HEK293 (cell line): ENCODE measurements around the gene ADD2.

Experiments used
- CTCF ChIA-PET: fragments of 350-600 bp; formaldehyde crosslinking; extraction: SDS; loops from one replicate; lab custom pipeline; 2021; ENCODE audit warnings: antibody characterized with exemption; lab: Yijun Ruan, JAX
- POLR2A ChIA-PET: fragments of 300-600 bp; formaldehyde crosslinking; extraction: SDS; loops from one replicate; lab custom pipeline; 2020; ENCODE audit warnings: antibody characterized with exemption, inconsistent platforms; lab: Yijun Ruan, JAX
- H3K27ac ChIP-seq: fragments of 200-500 bp; sonication (Bioruptor generic); 2 replicates; pipeline ENCODE4 v1.5.1; 2014; ENCODE audit warnings: low read depth, low read length, control low read depth, inconsistent platforms; ENCODE audit errors: extremely low read depth
- H3K36me3 ChIP-seq, 2 experiments: fragments of 200-500 bp in 1 of 2; sonication (Bioruptor generic) in 1 of 2; 1 replicate in 1 of 2; 2 replicates in 1 of 2; pipeline ENCODE4 v1.5.1; 2014 to 2017; ENCODE audit warnings: inconsistent platforms in 2 of 2, low read length in 2 of 2; ENCODE audit not compliant: control insufficient read depth in 2 of 2, insufficient read depth in 1 of 2
- H3K4me1 ChIP-seq: fragments of 200-500 bp; sonication (Bioruptor generic); 2 replicates; pipeline ENCODE4 v1.5.1; 2014; ENCODE audit warnings: mild to moderate bottlenecking, low read length, inconsistent platforms; ENCODE audit not compliant: control insufficient read depth, insufficient read depth
- H3K4me3 ChIP-seq: 2 replicates; pipeline ENCODE4 v1.5.1; 2011; ENCODE audit warnings: low read depth, mild to moderate bottlenecking, control low read depth, low read length, moderate library complexity
- H3K9me3 ChIP-seq: fragments of 200-500 bp; sonication (Bioruptor generic); 2 replicates; pipeline ENCODE4 v1.5.1; 2014; ENCODE audit warnings: low read depth, low read length, inconsistent platforms; ENCODE audit not compliant: control insufficient read depth, insufficient read depth
- AEBP2 ChIP-seq: fragments of 450-650 bp; formaldehyde crosslinking; IDR thresholded peaks from 2 replicates; pipeline ENCODE4 v1.5.1; 2016; ENCODE audit warnings: missing biosample characterization, missing genetic modification characterization, borderline replicate concordance
- ATF2 ChIP-seq: fragments of 450-650 bp; formaldehyde crosslinking; IDR thresholded peaks from 2 replicates; pipeline ENCODE4 v1.5.1; 2016; ENCODE audit warnings: missing biosample characterization, missing genetic modification characterization, low read depth
- FEZF1 ChIP-seq: fragments of 450-650 bp; formaldehyde crosslinking; IDR thresholded peaks from 2 replicates; pipeline ENCODE4 v1.5.1; 2016; ENCODE audit warnings: missing biosample characterization, missing genetic modification characterization
- GLI2 ChIP-seq: fragments of 450-650 bp; formaldehyde crosslinking; IDR thresholded peaks from 2 replicates; pipeline ENCODE4; 2017; ENCODE audit warnings: missing biosample characterization, missing genetic modification characterization, low read depth, borderline replicate concordance
- HOXA7 ChIP-seq: sonication (generic); formaldehyde crosslinking; IDR thresholded peaks from 2 replicates; pipeline ENCODE4 v1.8.1; 2022; ENCODE audit warnings: missing genetic modification reagents, borderline replicate concordance
- KLF7 ChIP-seq: fragments of 450-650 bp; formaldehyde crosslinking; IDR thresholded peaks from 2 replicates; pipeline ENCODE4 v1.5.1; 2016; ENCODE audit warnings: missing biosample characterization, missing genetic modification characterization, borderline replicate concordance
- MZF1 ChIP-seq: fragments of 450-650 bp; formaldehyde crosslinking; IDR thresholded peaks from 2 replicates; pipeline ENCODE4 v1.5.1; 2017; ENCODE audit warnings: missing biosample characterization, missing genetic modification characterization, borderline replicate concordance
- PRDM2 ChIP-seq: fragments of 450-650 bp; formaldehyde crosslinking; IDR thresholded peaks from 2 replicates; pipeline ENCODE4 v1.5.1; 2016; ENCODE audit warnings: missing biosample characterization, missing genetic modification characterization, borderline replicate concordance
- YY1 ChIP-seq: fragments of 450-650 bp; formaldehyde crosslinking; IDR thresholded peaks from 2 replicates; pipeline ENCODE4 v1.5.1; 2018; ENCODE audit warnings: missing biosample characterization, missing genetic modification characterization
- ZBTB44 ChIP-seq: fragments of 450-650 bp; IDR thresholded peaks from 2 replicates; pipeline ENCODE4 v1.5.1; 2018; ENCODE audit warnings: missing biosample characterization, mild to moderate bottlenecking, missing genetic modification characterization
- ZFP3 ChIP-seq: fragments of 450-650 bp; formaldehyde crosslinking; IDR thresholded peaks from 2 replicates; pipeline ENCODE4 v1.5.1; 2016; ENCODE audit warnings: low read depth, missing biosample characterization, missing genetic modification characterization
- ZFP41 ChIP-seq: fragments of 450-650 bp; formaldehyde crosslinking; IDR thresholded peaks from 2 replicates; pipeline ENCODE4 v1.5.1; 2016; ENCODE audit warnings: missing biosample characterization, missing genetic modification characterization, borderline replicate concordance
- ZNF175 ChIP-seq: fragments of 450-650 bp; formaldehyde crosslinking; IDR thresholded peaks from 2 replicates; pipeline ENCODE4 v1.5.1; 2016; ENCODE audit warnings: missing biosample characterization, missing genetic modification characterization
- ZNF19 ChIP-seq: fragments of 450-650 bp; formaldehyde crosslinking; IDR thresholded peaks from 2 replicates; pipeline ENCODE4; 2016; ENCODE audit warnings: missing biosample characterization, missing genetic modification characterization, low read depth
- ZNF248 ChIP-seq: fragments of 450-650 bp; formaldehyde crosslinking; IDR thresholded peaks from 2 replicates; pipeline ENCODE4 v1.5.1; 2017; ENCODE audit warnings: missing biosample characterization, missing genetic modification characterization
- ZNF350 ChIP-seq: fragments of 450-650 bp; formaldehyde crosslinking; IDR thresholded peaks from 2 replicates; pipeline ENCODE4 v1.5.0; 2017; ENCODE audit warnings: missing biosample characterization, mild to moderate bottlenecking, missing genetic modification characterization
- ZNF426 ChIP-seq: fragments of 450-650 bp; formaldehyde crosslinking; IDR thresholded peaks from 2 replicates; pipeline ENCODE4 v1.5.1; 2017; ENCODE audit warnings: missing biosample characterization, missing genetic modification characterization, mild to moderate bottlenecking, inconsistent platforms, moderate library complexity
- ZNF521 ChIP-seq: fragments of 450-650 bp; formaldehyde crosslinking; IDR thresholded peaks from 2 replicates; pipeline ENCODE4 v1.5.1; 2017; ENCODE audit warnings: missing biosample characterization, mild to moderate bottlenecking, missing genetic modification characterization
- ZNF555 ChIP-seq: fragments of 450-650 bp; formaldehyde crosslinking; conservative IDR thresholded peaks from 2 replicates; pipeline ENCODE4 v1.5.1; 2017; ENCODE audit warnings: missing biosample characterization, mild to moderate bottlenecking, missing genetic modification characterization, inconsistent platforms
- ZNF621 ChIP-seq: fragments of 450-650 bp; formaldehyde crosslinking; IDR thresholded peaks from 2 replicates; pipeline ENCODE4 v1.5.1; 2017; ENCODE audit warnings: missing biosample characterization, missing genetic modification characterization
- ZNF704 ChIP-seq: fragments of 450-650 bp; formaldehyde crosslinking; IDR thresholded peaks from 2 replicates; pipeline ENCODE4 v1.5.1; 2016; ENCODE audit warnings: missing biosample characterization, missing genetic modification characterization

Gene ADD2

GRCh38 chr2:70663411-70663810 lies 104.6 kb downstream of the ADD2 start (continued):
- no peak for TF ChIP-seq MZF1 (tag by site-specific recombination)

- TF ChIP-seq ZFP3 (tag by site-specific recombination) = no peak
- TF ChIP-seq ZNF350 (tag by site-specific recombination) = no peak
- TF ChIP-seq GLI2 (tag by site-specific recombination) = no peak
- no peak for TF ChIP-seq ZNF19 (tag by site-specific recombination)
- no peak for TF ChIP-seq ATF2 (tag by site-specific recombination)
- TF ChIP-seq AEBP2 (tag by site-specific recombination) = no peak
- TF ChIP-seq PRDM2 = no peak
- TF ChIP-seq ZNF521 (tag by site-specific recombination) = no peak
- TF ChIP-seq ZNF704 (tag by site-specific recombination) = no peak
- no peak for TF ChIP-seq KLF7 (tag by site-specific recombination)
- no peak for TF ChIP-seq ZNF248
- TF ChIP-seq ZNF175 (tag by site-specific recombination) = no peak
- no peak for TF ChIP-seq ZBTB44 (tag by site-specific recombination)
- TF ChIP-seq HOXA7 = no peak
- TF ChIP-seq FEZF1 (tag by site-specific recombination) = no peak
- no peak for TF ChIP-seq ZFP41 (tag by site-specific recombination)
- TF ChIP-seq ZNF621 (tag by site-specific recombination) = no peak
- TF ChIP-seq ZNF426 (tag by site-specific recombination) = no peak
- no peak for TF ChIP-seq YY1 (tag by site-specific recombination)
- no peak for TF ChIP-seq ZNF555 (tag by site-specific recombination)
- Histone ChIP-seq H3K4me3 (no peak overlapping the region), H3K9me3 (no peaks in the 10 kb centered on the region), H3K27ac (no peak overlapping the region), H3K4me1 (no peaks in the 10 kb centered on the region), H3K36me3 (peaks cover 2 to 16% of the 10 kb centered on the region in 2 experiments; a peak in 2 of 3 replicates)
- CTCF ChIA-PET = interaction anchor here (0.6 to 1.4 kb wide), 3 partner anchors 11 to 83 kb away, joined by 3 to 5 read pairs (median 3); no protein-coding TSS in a partner anchor
- POLR2A ChIA-PET = no interaction called here
Measured at GRCh38 chr2:70659551-70659950, 108.4 kb downstream of the ADD2 start.
